Mesendoderm (in vitro differentiated cells): ENCODE data around the gene CORO1C.

ENCODE experiments used
- DNase-seq: peaks from one replicate; pipeline ENCODE4 v3.0.0; 2013
- H2AK5ac ChIP-seq: 2 replicates; pipeline ENCODE4 v1.6.1; 2013; ENCODE audit warnings: low read length, inconsistent platforms
- H2BK120ac ChIP-seq: 2 replicates; pipeline ENCODE4 v1.6.1; 2013; ENCODE audit warnings: low read depth, mild to moderate bottlenecking, low read length, moderate library complexity, mixed read lengths
- H2BK15ac ChIP-seq: replicated peaks from 2 replicates; pipeline ENCODE4 v1.6.1; 2013; ENCODE audit warnings: low read depth, mild to moderate bottlenecking, moderate library complexity
- H2BK5ac ChIP-seq: 2 replicates; pipeline ENCODE4 v1.6.1; 2013; ENCODE audit warnings: low read length, inconsistent platforms
- H3K18ac ChIP-seq: 2 replicates; pipeline ENCODE4 v1.6.1; 2013; ENCODE audit warnings: mild to moderate bottlenecking, low read length, mixed read lengths
- H3K23ac ChIP-seq: one replicate; pipeline ENCODE4 v1.6.1; 2013; ENCODE audit warnings: low read length
- H3K27ac ChIP-seq: 2 replicates; pipeline ENCODE4 v1.5.1; 2013; ENCODE audit warnings: low read depth, mild to moderate bottlenecking, inconsistent platforms, low read length, moderate library complexity
- H3K27me3 ChIP-seq: 2 replicates; pipeline ENCODE4 v1.6.1; 2013; ENCODE audit warnings: low read length, control low read depth, mild to moderate bottlenecking, inconsistent platforms; ENCODE audit not compliant: insufficient read depth, poor library complexity
- H3K36me3 ChIP-seq: 2 replicates; pipeline ENCODE4 v1.6.1; 2013; ENCODE audit warnings: low read length, inconsistent platforms; ENCODE audit not compliant: control insufficient read depth, insufficient read depth
- H3K4ac ChIP-seq: one replicate; pipeline ENCODE4 v1.6.1; 2013; ENCODE audit warnings: low read depth, mild to moderate bottlenecking, low read length, moderate library complexity
- H3K4me1 ChIP-seq: 2 replicates; pipeline ENCODE4 v1.6.1; 2013; ENCODE audit warnings: low read depth, low read length, inconsistent platforms; ENCODE audit not compliant: control insufficient read depth
- H3K4me2 ChIP-seq: 2 replicates; pipeline ENCODE4 v1.6.1; 2013; ENCODE audit warnings: low read length
- H3K4me3 ChIP-seq: 2 replicates; pipeline ENCODE4 v1.5.1; 2013; ENCODE audit warnings: mild to moderate bottlenecking, low read length
- H3K56ac ChIP-seq: one replicate; pipeline ENCODE4 v1.6.1; 2013; ENCODE audit warnings: low read length
- H3K79me1 ChIP-seq: 2 replicates; pipeline ENCODE4 v1.6.1; 2013; ENCODE audit warnings: low read length, inconsistent platforms
- H3K79me2 ChIP-seq: 2 replicates; pipeline ENCODE4 v1.6.1; 2013; ENCODE audit warnings: mild to moderate bottlenecking, low read length; ENCODE audit not compliant: control insufficient read depth, insufficient read depth
- H3K9ac ChIP-seq: 2 replicates; pipeline ENCODE4 v1.6.1; 2013; ENCODE audit warnings: low read length, inconsistent platforms
- H4K5ac ChIP-seq: one replicate; pipeline ENCODE4 v1.6.1; 2013; ENCODE audit warnings: low read length
- H4K8ac ChIP-seq: one replicate; pipeline ENCODE4 v1.6.1; 2013; ENCODE audit warnings: low read depth, mild to moderate bottlenecking, control low read depth, low read length, moderate library complexity
- WGBS: extraction: QIAGEN DNeasy Blood & Tissue Kit; methylation state at CpG from one replicate; pipeline ENCODE4 v1.1.7; 2013; ENCODE audit warnings: low lambda C conversion rate, missing lambda C conversion rate; ENCODE audit not compliant: insufficient coverage; ENCODE audit errors: extremely low coverage; 5-methylcytosine and 5-hydroxymethylcytosine counted together

The CORO1C gene

DNA sequence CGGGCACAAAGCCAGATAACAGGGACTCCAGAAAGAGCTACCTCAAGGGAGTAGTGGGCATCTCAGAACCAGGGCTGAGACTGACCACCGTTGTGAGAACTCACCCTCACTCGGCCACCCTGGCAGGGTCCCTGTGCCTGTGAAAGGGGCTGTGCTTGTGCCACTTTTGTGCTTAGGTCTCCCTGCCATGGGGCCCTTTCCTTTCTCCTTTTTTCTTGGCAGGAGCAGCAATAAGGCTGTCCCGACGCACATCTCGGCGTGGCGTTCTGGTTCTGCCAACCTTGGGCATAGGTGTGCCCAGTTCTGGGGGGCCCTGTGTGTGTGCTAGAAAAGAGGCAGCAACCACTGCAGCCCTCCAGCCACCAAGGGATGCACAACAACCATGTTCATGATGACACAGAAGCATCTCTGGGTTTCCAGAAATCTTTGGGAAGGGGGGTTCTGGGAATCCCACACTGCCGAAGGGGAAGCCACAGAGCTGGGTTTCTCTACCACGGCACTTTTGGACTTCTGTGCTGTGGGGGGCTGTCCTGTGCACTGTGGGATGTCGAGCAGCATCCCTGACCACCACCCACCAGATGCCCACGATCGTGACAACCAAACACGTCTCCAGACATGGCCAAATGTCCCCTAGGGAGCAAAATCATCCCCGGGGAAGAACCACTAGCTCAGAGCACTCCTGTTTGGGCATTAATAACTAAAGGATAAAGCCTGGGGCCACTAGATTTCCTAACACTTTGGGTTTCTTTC lies 120.3 kb downstream of the CORO1C start:
- H3K4me1 ChIP-seq = no peaks in the 10 kb centered on the region
- H3K79me2 ChIP-seq = no peaks in the 10 kb centered on the region
- H3K36me3 ChIP-seq = no peaks in the 10 kb centered on the region
- no peak overlapping the region for H3K27ac ChIP-seq
- H3K23ac ChIP-seq = no peak overlapping the region
- H3K27me3 ChIP-seq = no peaks in the 10 kb centered on the region
- H3K56ac ChIP-seq = no peak overlapping the region
- no peak overlapping the region for H2BK15ac ChIP-seq
- H2BK120ac ChIP-seq = no peak overlapping the region
- no peak overlapping the region for H3K4me2 ChIP-seq
- no peak overlapping the region for H2BK5ac ChIP-seq
- no peaks in the 10 kb centered on the region for H3K79me1 ChIP-seq
- no CpG with 5 or more reads among the region's 15 CpGs for WGBS
- H3K4me3 ChIP-seq = no peak overlapping the region
- DNase-seq = no peak
- H4K8ac ChIP-seq = no peak overlapping the region
- no peak overlapping the region for H4K5ac ChIP-seq
- H3K18ac ChIP-seq = no peak overlapping the region
- no peak overlapping the region for H3K4ac ChIP-seq
- no peak overlapping the region for H2AK5ac ChIP-seq
- no peak overlapping the region for H3K9ac ChIP-seq

DNA sequence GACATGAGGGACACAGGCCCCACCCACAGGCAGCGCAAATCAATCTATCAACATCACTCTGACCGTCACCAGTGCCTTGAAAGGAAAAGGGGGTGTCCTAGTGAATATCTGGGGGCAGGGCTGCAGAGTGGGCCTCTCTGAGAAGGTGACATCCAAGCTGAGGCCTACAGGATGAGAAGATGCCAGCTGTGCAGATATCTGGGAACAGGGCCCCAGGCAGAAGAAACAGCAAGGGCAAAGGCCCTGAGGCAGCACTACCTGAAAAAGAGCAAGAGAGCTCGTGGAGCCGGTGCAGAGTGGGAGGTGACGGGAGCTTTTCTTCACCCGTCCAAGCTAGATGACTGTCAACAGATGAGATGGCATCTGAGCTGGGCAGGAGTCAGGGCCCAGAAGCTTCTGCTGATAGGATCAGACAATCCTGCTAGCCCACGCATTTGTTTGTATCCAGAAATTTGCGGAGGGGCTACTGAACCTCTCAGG lies 120.9 kb downstream of the CORO1C start:
- Histone ChIP-seq H3K4me2 (no peak overlapping the region), H3K4me3 (no peak overlapping the region), H3K36me3 (no peaks in the 10 kb centered on the region), H3K56ac (no peak overlapping the region), H3K79me1 (no peaks in the 10 kb centered on the region), H4K8ac (no peak overlapping the region), H2BK15ac (no peak overlapping the region), H2BK120ac (no peak overlapping the region), H2AK5ac (no peak overlapping the region), H3K23ac (no peak overlapping the region), H3K27me3 (no peaks in the 10 kb centered on the region), H3K27ac (no peak overlapping the region), H3K4ac (no peak overlapping the region), H2BK5ac (no peak overlapping the region), H3K9ac (no peak overlapping the region), H4K5ac (no peak overlapping the region), H3K4me1 (no peaks in the 10 kb centered on the region), H3K18ac (no peak overlapping the region), H3K79me2 (no peaks in the 10 kb centered on the region)
- no peak for DNase-seq
- no CpG with 5 or more reads among the region's 8 CpGs for WGBS

DNA sequence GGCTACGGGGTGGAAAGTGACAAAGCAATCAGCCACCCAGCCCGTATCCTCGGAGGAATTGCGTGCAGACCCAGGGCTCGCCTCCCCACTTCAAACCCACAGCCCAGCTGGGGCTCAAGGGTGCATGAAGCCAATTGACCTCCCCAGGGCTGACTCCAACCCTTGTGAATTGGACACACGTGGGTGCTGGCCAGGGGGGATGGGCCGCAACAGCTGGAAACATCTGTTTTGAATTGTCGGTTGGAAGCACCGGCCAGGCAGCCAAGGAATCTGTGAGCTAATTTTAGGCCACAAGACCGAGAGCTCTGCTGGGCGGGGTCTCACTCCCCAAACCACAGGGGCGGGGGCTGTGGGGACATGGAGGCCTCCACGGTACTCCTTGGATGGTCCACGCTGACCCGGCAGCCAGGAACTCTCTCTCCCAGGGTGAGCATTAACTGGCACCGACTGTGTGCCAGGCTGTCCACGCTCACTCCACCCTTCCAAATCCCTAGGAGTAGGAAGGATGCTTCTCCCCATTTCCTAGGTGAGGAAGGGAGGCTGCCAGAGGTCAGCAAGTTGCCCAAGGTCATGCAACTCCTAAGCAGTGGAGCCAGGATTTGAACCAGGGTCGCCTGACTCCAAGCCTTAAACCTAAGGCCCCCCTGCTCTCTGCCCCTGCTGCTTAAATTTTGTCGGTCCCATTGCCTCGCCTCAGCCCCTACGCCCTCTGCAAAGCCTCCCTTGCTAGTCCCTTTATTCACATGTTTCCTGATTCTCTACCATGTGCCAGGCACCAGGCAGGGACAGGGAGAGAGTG lies 121.6 kb downstream of the CORO1C start:
- H2BK120ac ChIP-seq = no peak overlapping the region
- no CpG with 5 or more reads among the region's 21 CpGs for WGBS
- no peaks in the 10 kb centered on the region for H3K79me1 ChIP-seq
- no peak overlapping the region for H2BK5ac ChIP-seq
- no peak overlapping the region for H3K56ac ChIP-seq
- no peak overlapping the region for H3K4ac ChIP-seq
- no peak for DNase-seq
- H3K4me2 ChIP-seq = no peak overlapping the region
- H4K8ac ChIP-seq = no peak overlapping the region
- H3K23ac ChIP-seq = no peak overlapping the region
- H2AK5ac ChIP-seq = no peak overlapping the region
- no peaks in the 10 kb centered on the region for H3K4me1 ChIP-seq
- no peaks in the 10 kb centered on the region for H3K27me3 ChIP-seq
- H4K5ac ChIP-seq = no peak overlapping the region
- H3K27ac ChIP-seq = no peak overlapping the region
- H3K79me2 ChIP-seq = no peaks in the 10 kb centered on the region
- no peaks in the 10 kb centered on the region for H3K36me3 ChIP-seq
- no peak overlapping the region for H3K9ac ChIP-seq
- no peak overlapping the region for H2BK15ac ChIP-seq
- no peak overlapping the region for H3K4me3 ChIP-seq
- no peak overlapping the region for H3K18ac ChIP-seq

DNA sequence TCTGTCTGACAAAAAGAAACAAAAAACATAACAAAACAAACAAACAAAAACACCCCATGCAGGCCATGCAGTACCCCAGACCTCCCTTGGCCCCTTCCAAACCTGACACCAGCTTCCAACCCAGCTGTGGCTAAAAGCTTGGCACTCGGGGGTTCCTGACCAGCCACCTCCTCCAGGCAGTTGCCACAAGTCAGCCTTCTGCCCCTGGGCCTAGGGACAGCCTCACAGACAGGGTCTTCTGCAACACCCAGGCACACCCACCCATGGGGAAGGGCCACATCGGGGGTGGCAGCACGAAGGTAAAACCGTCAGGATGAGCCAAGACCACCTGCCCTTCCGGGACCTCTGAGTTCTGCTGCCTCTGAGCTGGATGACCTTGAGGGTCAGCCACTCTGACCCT lies 122.7 kb downstream of the CORO1C start:
- no CpG with 5 or more reads among the region's 5 CpGs for WGBS
- no peak overlapping the region for H3K23ac ChIP-seq
- DNase-seq = no peak
- no peak overlapping the region for H2BK120ac ChIP-seq
- H4K5ac ChIP-seq = no peak overlapping the region
- H3K4me1 ChIP-seq = no peaks in the 10 kb centered on the region
- no peak overlapping the region for H3K4ac ChIP-seq
- H3K18ac ChIP-seq = no peak overlapping the region
- no peak overlapping the region for H3K4me3 ChIP-seq
- H3K36me3 ChIP-seq = no peaks in the 10 kb centered on the region
- no peaks in the 10 kb centered on the region for H3K79me2 ChIP-seq
- no peak overlapping the region for H2AK5ac ChIP-seq
- no peak overlapping the region for H3K56ac ChIP-seq
- no peak overlapping the region for H2BK5ac ChIP-seq
- no peak overlapping the region for H3K27ac ChIP-seq
- no peaks in the 10 kb centered on the region for H3K79me1 ChIP-seq
- no peaks in the 10 kb centered on the region for H3K27me3 ChIP-seq
- no peak overlapping the region for H2BK15ac ChIP-seq
- no peak overlapping the region for H4K8ac ChIP-seq
- H3K9ac ChIP-seq = no peak overlapping the region
- H3K4me2 ChIP-seq = no peak overlapping the region

DNA sequence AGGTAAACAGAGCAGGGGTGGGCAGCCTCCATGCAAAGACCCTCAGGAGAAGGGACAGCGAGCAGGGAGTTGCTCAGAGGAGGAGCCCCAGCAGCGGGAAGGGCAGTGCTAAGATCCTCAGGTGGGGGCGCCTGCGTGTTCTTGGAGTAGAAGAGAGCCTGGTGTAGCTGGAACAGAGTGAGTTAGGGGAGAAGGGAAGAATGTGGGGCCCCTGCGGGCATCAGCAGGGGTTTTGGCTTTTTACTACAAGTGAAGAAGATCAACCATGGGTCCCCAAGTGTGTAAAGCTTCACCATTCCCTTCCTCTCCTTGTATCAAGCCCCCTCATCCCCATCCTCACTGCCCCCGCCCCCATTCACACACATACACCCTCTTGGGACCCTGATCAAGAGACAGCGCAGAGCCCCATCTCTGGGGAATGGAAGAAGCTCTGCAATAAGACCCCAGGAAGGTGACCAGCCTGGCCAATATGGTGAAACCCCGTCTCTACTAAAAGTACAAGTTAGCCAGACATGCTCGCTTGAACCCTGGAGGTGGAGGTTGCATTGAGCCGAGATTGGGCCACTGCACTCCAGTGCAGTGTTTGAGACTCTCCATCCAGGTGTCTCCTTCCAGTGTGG lies 123.2 kb downstream of the CORO1C start:
- no peak overlapping the region for H2BK5ac ChIP-seq
- no peak overlapping the region for H2AK5ac ChIP-seq
- DNase-seq = no peak
- no peaks in the 10 kb centered on the region for H3K79me2 ChIP-seq
- H2BK120ac ChIP-seq = no peak overlapping the region
- H3K56ac ChIP-seq = no peak overlapping the region
- H4K5ac ChIP-seq = no peak overlapping the region
- no peak overlapping the region for H3K4me3 ChIP-seq
- H4K8ac ChIP-seq = no peak overlapping the region
- H3K9ac ChIP-seq = no peak overlapping the region
- no peaks in the 10 kb centered on the region for H3K27me3 ChIP-seq
- no peak overlapping the region for H3K18ac ChIP-seq
- WGBS = no CpG with 5 or more reads among the region's 10 CpGs
- H3K27ac ChIP-seq = no peak overlapping the region
- no peak overlapping the region for H3K23ac ChIP-seq
- H2BK15ac ChIP-seq = no peak overlapping the region
- H3K36me3 ChIP-seq = no peaks in the 10 kb centered on the region
- no peaks in the 10 kb centered on the region for H3K4me1 ChIP-seq
- no peaks in the 10 kb centered on the region for H3K79me1 ChIP-seq
- H3K4ac ChIP-seq = no peak overlapping the region
- H3K4me2 ChIP-seq = no peak overlapping the region
